HG03095 (cell line): Measurements from ENCODE around the gene BEST1.
"Not testable (repeated sequence)": the region's sequence is repeated elsewhere in the genome, so short reads cannot be mapped to it uniquely, and the experiment has no call there.

Experiments
- ATAC-seq: cut with Tn5 transposase; IDR thresholded peaks from one replicate; pipeline ENCODE4 v1.9.1; 2021; ENCODE audit warnings: moderate library complexity; ENCODE audit not compliant: unreplicated experiment

Gene BEST1

GRCh38 chr11:61976420-61976800 is 26.3 kb downstream of the BEST1 start:
- no peak for ATAC-seq

GRCh38 chr11:61976813-61977475 is 26.8 kb downstream of the BEST1 start:
- ATAC-seq = no peak

GRCh38 chr11:61978703-61979661 is 28.8 kb downstream of the BEST1 start:
- no peak for ATAC-seq

GRCh38 chr11:61980783-61981541 is 30.8 kb downstream of the BEST1 start:
- ATAC-seq = no peak

- no peak for ATAC-seq
These were observed 33.3 kb downstream of the BEST1 start for GRCh38 chr11:61983419-61983818.

GRCh38 chr11:61985869-61986268 is 35.7 kb downstream of the BEST1 start:
- no peak for ATAC-seq

- ATAC-seq = no peak
These were observed 44.8 kb downstream of the BEST1 start for GRCh38 chr11:61994981-61995380.

GRCh38 chr11:61996933-61997332 is 46.8 kb downstream of the BEST1 start:
- no peak for ATAC-seq

- ATAC-seq = no peak
These were observed 49.2 kb downstream of the BEST1 start for GRCh38 chr11:61999141-61999975.

GRCh38 chr11:62000539-62001446 is 50.6 kb downstream of the BEST1 start:
- no peak for ATAC-seq

- ATAC-seq = no peak
These were observed 51.5 kb downstream of the BEST1 start for GRCh38 chr11:62001450-62002191.

GRCh38 chr11:62002283-62002682 is 52.1 kb downstream of the BEST1 start:
- not testable (repeated sequence) for ATAC-seq

GRCh38 chr11:62004473-62004872 is 54.3 kb downstream of the BEST1 start:
- no peak for ATAC-seq

GRCh38 chr11:62008193-62008592 is 58.0 kb downstream of the BEST1 start:
- no peak for ATAC-seq

GRCh38 chr11:62010935-62011528 is 60.9 kb downstream of the BEST1 start:
- ATAC-seq = no peak

GRCh38 chr11:62011881-62012280 is 61.7 kb downstream of the BEST1 start:
- ATAC-seq = no peak

GRCh38 chr11:62012451-62012831 is 62.3 kb downstream of the BEST1 start:
- no peak for ATAC-seq

GRCh38 chr11:62012832-62013461 is 62.8 kb downstream of the BEST1 start:
- no peak for ATAC-seq
